Testis (tissue), 2 donors: ENCODE data around the gene ENTPD6.

Source experiments
- POLR2A ChIP-seq: fragments of 450-650 bp; IDR thresholded peaks from one replicate; pipeline ENCODE4 v1.6.1; 2017; ENCODE audit warnings: antibody characterized with exemption, mild to moderate bottlenecking, moderate library complexity
- TF ChIP-seq, protein P1 (sequence below), 3 experiments: fragments of 450-650 bp in 2 of 3; fragments of 200-600 bp in 1 of 3; sonication (generic) in 1 of 3; IDR thresholded peaks; one replicate each; pipeline ENCODE4 v1.5.1; 2016 to 2019; ENCODE audit warnings: antibody characterized with exemption in 3 of 3, mild to moderate bottlenecking in 2 of 3, moderate library complexity in 1 of 3

DNA sequence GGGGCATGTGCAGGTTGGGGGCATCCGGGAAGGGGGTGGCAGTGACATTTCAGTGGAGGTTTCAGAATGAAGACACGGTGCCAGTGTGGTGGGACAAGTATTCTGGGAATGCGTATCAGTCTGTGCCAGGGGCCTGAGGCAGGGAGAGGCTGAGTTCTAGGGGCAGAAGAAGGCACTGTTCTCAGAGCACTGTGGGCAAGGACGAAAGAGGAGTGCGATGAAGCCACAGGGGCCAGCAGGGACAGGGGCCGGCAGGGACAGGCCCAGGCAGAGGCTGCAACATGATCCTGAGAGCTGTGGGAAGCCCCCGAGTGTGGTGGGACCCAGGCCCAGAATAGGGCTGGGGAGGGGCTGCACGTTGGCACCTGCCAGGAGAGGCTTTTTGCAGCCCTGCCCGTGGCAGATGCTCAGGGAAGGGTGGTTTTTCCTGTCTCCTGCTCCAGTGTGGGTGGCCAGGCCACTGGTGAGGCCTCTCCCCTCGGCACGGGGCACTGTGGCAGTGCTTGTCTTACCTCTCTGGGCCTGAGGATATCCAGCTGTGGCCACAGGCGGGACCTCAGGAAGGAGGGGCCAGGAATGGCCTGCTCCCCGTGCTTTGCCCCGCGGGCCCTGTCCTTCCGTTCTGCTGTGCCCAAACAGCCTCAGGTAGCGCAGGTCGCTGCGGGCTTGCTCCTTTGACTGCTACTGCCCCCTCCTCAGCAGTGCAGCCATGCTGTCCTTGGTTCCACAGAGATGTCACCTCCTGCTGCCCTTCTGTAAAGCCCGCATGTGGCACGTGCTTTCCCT, 10.0 kb downstream of the ENTPD6 start:
- TF ChIP-seq, protein P1, sequence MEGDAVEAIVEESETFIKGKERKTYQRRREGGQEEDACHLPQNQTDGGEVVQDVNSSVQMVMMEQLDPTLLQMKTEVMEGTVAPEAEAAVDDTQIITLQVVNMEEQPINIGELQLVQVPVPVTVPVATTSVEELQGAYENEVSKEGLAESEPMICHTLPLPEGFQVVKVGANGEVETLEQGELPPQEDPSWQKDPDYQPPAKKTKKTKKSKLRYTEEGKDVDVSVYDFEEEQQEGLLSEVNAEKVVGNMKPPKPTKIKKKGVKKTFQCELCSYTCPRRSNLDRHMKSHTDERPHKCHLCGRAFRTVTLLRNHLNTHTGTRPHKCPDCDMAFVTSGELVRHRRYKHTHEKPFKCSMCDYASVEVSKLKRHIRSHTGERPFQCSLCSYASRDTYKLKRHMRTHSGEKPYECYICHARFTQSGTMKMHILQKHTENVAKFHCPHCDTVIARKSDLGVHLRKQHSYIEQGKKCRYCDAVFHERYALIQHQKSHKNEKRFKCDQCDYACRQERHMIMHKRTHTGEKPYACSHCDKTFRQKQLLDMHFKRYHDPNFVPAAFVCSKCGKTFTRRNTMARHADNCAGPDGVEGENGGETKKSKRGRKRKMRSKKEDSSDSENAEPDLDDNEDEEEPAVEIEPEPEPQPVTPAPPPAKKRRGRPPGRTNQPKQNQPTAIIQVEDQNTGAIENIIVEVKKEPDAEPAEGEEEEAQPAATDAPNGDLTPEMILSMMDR (IDR thresholded peaks at IDR 0.05) = no peak
- no peak for TF ChIP-seq POLR2A
